Measurements from ENCODE around the gene PCDH15. TPM values are rescaled to one million over a fixed set of nuclear protein-coding genes. Genes with fewer than 3 reads are reported as not detected.

The PCDH15 gene
- total RNA-seq, 1 experiment from 2014 or later = not detected

DNA sequence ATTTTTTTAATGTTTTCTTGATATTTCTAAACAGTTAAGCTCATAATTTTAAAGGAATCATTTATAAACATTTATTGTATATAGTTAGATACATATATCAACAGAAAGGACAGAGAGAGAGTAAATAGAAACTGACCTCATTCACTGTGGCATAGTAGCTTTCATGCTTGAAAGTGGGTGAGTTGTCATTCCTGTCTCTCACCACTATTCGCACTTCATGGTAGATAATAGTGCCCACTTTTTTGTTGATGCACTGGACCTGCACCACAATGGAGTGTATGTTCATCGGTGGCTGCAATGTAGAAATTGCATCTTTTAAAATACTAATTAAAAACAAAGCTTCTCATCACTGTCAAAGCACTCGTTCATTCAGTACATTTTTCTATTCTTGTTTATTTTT, 432.0 kb downstream of the PCDH15 start:
- H3K4me1 ChIP-seq (ENCODE audit: insufficient read depth, low read length, poor library complexity, severe bottlenecking) = no peaks in the 10 kb centered on the region
- no peak for DNase-seq (ENCODE audit: low spot score)
- no peak overlapping the region for H3K27ac ChIP-seq (ENCODE audit: low read depth, low read length, poor library complexity, severe bottlenecking)
- intact Hi-C loops (cut with micrococcal nuclease; ENCODE audit: unreplicated experiment) = no loop called here
- H3K36me3 ChIP-seq (ENCODE audit: insufficient read depth, low read length, poor library complexity, severe bottlenecking) = no peaks in the 10 kb centered on the region
- ChIA-PET POLR2A (ENCODE audit: low non-redundant PET) (no interaction called here), CTCF (no interaction called here)
- H3K27me3 ChIP-seq (replicated peaks; ENCODE audit: insufficient read depth, low read depth, low read length, poor library complexity) = no peaks in the 10 kb centered on the region
- no TSS peak for BruUV-seq (replicated peaks)
- no peak for TF ChIP-seq EZH2 (IDR thresholded peaks at IDR 0.05; ENCODE audit: borderline replicate concordance, low read depth, low read length, poor library complexity, severe bottlenecking)
- TF ChIP-seq, protein P1, sequence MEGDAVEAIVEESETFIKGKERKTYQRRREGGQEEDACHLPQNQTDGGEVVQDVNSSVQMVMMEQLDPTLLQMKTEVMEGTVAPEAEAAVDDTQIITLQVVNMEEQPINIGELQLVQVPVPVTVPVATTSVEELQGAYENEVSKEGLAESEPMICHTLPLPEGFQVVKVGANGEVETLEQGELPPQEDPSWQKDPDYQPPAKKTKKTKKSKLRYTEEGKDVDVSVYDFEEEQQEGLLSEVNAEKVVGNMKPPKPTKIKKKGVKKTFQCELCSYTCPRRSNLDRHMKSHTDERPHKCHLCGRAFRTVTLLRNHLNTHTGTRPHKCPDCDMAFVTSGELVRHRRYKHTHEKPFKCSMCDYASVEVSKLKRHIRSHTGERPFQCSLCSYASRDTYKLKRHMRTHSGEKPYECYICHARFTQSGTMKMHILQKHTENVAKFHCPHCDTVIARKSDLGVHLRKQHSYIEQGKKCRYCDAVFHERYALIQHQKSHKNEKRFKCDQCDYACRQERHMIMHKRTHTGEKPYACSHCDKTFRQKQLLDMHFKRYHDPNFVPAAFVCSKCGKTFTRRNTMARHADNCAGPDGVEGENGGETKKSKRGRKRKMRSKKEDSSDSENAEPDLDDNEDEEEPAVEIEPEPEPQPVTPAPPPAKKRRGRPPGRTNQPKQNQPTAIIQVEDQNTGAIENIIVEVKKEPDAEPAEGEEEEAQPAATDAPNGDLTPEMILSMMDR (conservative IDR thresholded peaks at IDR 0.05; ENCODE audit: low read depth, low read length) = no peak
- H3K9me3 ChIP-seq (ENCODE audit: low read depth, low read length, poor library complexity, severe bottlenecking) = peaks cover 15% of the 10 kb centered on the region
- H3K4me3 ChIP-seq (ENCODE audit: low read depth, low read length, poor library complexity, severe bottlenecking) = no peak overlapping the region

DNA sequence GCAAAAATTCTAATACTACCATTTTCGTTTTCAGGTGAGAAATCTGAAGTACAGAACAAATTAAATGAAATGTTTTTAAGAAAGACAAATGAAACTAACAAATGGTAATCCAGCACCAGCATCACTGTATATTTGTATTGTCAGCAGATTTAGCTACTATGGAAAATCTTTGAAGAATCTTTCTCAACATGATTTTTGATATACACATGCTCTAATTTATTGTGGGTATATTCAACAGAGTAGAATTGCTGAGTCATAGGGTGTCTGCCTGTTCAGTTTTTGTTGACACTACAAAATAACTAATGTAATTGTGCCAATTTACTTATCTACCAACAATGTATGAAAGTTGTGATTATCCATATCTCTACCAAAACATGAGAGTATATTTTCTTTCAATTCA, 437.6 kb downstream of the PCDH15 start:
- Histone ChIP-seq H3K36me3 (ENCODE audit: insufficient read depth, low read length, poor library complexity, severe bottlenecking) (no peaks in the 10 kb centered on the region), H3K27me3 (replicated peaks; ENCODE audit: insufficient read depth, low read depth, low read length, poor library complexity) (no peaks in the 10 kb centered on the region), H3K9me3 (ENCODE audit: low read depth, low read length, poor library complexity, severe bottlenecking) (peaks cover 12% of the 10 kb centered on the region), H3K4me1 (ENCODE audit: insufficient read depth, low read length, poor library complexity, severe bottlenecking) (no peaks in the 10 kb centered on the region), H3K27ac (ENCODE audit: low read depth, low read length, poor library complexity, severe bottlenecking) (no peak overlapping the region), H3K4me3 (ENCODE audit: low read depth, low read length, poor library complexity, severe bottlenecking) (no peak overlapping the region)
- BruUV-seq (replicated peaks) = no TSS peak
- ChIA-PET POLR2A (ENCODE audit: low non-redundant PET) (no interaction called here), CTCF (no interaction called here)
- no peak for DNase-seq (ENCODE audit: low spot score)
- no peak for TF ChIP-seq EZH2 (IDR thresholded peaks at IDR 0.05; ENCODE audit: borderline replicate concordance, low read depth, low read length, poor library complexity, severe bottlenecking)
- TF ChIP-seq, protein P1 (conservative IDR thresholded peaks at IDR 0.05; ENCODE audit: low read depth, low read length) = no peak
- intact Hi-C loops (cut with micrococcal nuclease; ENCODE audit: unreplicated experiment) = no loop called here

DNA sequence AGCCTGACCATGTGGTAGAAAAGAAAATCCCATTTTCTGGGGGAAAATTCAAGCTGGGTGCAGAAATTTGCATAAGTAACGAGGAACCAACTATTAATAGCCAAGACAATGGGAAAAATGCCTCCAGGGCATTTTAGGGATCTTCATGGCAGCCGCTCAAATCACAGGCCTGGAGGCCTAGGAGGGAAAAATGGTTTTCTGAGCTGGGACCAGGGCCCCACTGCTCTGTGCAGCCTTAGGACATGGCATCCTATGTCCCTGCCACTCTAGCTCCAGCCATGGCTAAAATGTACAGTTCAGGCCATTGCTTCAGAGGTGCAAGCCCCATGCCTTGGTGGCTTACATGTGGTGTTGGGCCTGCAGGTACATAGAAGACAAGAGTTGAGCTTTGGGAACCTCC, 459.0 kb downstream of the PCDH15 start:
- POLR2A ChIA-PET (ENCODE audit: low non-redundant PET) = no interaction called here
- CTCF ChIA-PET = no interaction called here
- TF ChIP-seq, protein P1 (conservative IDR thresholded peaks at IDR 0.05; ENCODE audit: low read depth, low read length) = no peak
- no peak for TF ChIP-seq EZH2 (IDR thresholded peaks at IDR 0.05; ENCODE audit: borderline replicate concordance, low read depth, low read length, poor library complexity, severe bottlenecking)
- no peak for DNase-seq (ENCODE audit: low spot score)
- Histone ChIP-seq H3K9me3 (ENCODE audit: low read depth, low read length, poor library complexity, severe bottlenecking) (peaks cover 21% of the 10 kb centered on the region), H3K27me3 (replicated peaks; ENCODE audit: insufficient read depth, low read depth, low read length, poor library complexity) (no peaks in the 10 kb centered on the region), H3K4me3 (ENCODE audit: low read depth, low read length, poor library complexity, severe bottlenecking) (no peak overlapping the region), H3K4me1 (ENCODE audit: insufficient read depth, low read length, poor library complexity, severe bottlenecking) (no peaks in the 10 kb centered on the region), H3K36me3 (ENCODE audit: insufficient read depth, low read length, poor library complexity, severe bottlenecking) (no peaks in the 10 kb centered on the region), H3K27ac (ENCODE audit: low read depth, low read length, poor library complexity, severe bottlenecking) (no peak overlapping the region)
- intact Hi-C loops (cut with micrococcal nuclease; ENCODE audit: unreplicated experiment) = no loop called here
- no TSS peak for BruUV-seq (replicated peaks)

Measured in A673 (cell line).